Stimulated activated CD4-positive, alpha-beta T cell treated with anti-CD3 and anti-CD28 coated beads, Interleukin-2, amount 100 ng/mL, for 4 hours (primary cell): Measurements from ENCODE around the gene TBC1D22A.

Experiments used
- DNase-seq: peaks from one replicate; pipeline ENCODE4 v3.0.0-alpha.2; 2020; ENCODE audit warnings: low read depth

The TBC1D22A gene

DNA sequence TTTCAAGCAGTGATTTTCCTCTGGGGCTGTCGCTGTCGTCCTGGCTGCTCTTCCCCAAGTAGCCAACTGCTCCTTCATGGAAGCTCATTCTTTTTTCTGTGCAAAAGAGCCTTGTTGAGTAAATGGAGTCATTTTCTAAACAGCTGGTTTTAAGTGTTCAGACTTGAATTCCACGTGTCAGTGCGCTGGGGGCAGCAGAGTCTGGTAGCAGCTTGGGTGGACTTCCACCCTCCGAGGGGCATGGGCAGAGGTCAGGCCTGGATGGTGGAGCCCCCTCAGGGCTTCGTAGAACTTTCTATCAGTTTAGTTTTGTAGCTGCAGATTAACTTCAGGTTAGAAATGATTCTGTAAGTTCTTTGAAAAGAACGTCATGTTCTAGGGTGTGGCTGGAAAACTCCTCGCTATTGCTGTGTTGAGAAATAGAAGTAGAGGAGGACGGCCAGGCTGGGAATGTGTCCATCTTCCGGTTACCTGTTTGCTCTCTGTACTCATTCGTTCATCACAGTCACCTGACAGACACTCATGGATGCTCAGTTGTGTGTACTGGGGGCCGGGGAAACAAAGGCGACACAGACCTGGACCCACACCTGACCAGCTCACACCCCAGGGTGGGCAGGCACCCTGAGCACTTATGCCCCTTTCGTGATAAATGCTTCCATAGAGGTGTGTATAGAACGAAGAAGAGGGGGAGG, 270.7 kb downstream of the TBC1D22A start:
- DNase-seq: no peak

DNA sequence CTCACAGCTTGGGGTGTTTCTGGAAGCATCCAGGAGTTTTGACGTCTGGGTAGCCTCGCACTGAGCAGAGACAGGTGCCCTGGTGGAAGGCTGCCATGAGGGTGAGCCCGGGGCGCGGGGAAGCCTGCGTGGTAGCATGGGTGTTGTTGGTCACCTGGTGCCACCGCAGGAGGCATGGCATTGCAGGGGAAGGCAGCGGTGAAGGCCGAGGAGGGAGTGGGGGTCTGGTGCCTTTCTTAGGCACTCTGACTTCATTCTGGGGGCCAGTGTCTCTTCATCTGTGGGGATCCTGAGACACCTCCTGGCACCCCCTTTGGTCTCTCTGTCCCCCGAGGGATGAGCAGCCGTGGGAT, 271.2 kb downstream of the TBC1D22A start:
- no peak for DNase-seq

DNA sequence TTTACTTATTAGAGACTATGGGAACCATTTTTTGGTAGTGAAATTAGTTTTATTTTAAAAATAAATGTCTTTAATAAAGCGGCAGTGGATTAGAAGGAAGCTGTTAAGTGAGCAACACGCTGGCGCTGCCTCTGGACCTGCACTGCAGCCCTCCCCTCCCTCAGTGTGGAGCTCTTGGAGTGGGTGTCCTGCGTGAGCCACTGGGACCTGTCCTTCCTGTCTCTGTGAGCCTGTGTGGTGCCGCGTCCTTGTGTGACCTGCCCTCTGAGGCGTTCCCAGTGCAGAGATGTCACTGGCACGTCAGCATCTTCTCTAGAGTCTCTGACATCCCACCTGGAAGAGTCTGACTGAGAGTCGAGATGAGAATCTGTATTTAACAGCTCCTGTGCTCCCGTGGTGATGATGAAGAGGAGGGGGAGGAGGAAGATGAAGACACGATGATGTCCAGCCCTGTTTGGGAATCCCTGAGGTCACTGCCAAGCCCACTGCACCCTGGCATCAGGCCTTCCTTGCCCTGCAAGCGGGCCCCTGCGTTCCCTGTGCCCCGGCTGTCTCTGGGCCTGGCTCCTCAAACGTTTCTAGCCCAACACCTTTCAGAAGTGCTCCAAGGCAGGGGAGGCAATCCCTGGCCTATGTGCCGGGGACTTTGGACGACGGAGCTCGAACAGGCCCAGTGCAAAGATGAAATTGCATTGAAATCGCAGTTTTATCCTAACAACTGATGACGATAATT, 271.8 kb downstream of the TBC1D22A start:
- DNase-seq: no peak

DNA sequence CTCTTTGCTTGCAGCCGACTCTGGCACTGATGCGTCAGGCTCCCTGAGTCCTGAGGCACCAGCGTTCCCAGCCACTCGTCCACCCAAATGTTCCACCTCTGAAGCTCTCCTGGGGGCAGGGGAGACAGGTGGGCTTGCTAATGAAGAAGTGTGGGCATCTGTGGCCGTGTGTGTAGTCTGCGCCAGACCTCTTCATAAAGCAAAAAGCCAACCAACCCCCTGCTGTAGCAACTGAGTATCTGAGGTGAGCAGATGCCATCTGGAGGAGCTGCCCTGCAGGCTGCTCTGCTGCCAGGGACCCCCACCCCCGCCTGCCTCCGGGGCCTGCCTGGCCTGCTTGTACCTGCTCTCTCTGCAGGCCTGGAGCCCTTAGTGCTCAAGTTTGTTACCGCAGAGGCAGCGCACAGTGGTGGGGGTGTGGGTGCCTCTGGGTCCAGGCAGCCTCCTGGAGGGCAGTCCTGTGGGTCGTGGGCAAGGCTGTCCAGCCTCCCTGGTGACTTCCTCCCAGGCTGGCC, 272.5 kb downstream of the TBC1D22A start:
- DNase-seq: no peak

DNA sequence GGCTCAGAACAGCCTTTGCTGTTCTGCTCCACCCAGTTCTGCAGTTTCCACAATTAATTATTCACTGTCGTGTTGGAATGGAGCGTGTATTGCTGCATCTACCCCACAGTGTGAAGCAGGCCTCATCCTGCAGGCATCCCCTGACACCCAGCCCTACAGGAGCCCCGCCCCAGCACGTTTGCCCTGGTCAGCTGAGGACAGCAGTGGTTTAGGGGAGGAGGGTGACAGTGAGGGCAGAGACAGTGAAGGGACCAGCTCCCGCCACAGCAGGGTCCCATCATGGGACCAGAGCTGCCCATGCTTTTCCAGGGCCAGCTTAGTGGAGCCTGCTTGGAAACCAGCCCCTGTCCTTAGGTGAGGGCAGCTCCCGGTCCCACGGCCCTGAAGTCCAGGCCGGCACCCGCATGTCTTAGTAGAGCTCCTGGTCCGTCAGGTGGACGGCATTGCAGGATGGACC, 273.0 kb downstream of the TBC1D22A start:
- DNase-seq: no peak

DNA sequence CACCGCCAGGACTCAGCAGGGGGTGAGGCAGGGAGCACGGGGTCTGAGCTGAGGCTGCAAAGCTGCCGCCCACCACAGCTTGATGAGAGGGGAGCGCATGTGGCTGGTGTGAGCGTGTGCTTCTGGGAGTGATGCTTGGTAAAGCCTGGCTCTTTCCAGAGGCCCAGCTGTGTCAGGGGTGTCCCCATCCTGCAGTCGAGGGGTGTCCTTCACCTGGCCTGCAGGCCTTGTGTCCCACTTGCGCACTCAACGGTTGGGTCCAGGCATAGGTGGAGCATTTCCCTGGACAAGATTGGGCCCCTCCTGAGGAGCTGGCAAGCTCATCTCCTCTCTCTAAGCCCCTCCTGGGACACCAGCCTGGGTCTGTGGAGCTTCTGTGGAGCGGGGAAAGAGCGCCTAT, 273.9 kb downstream of the TBC1D22A start:
- DNase-seq: no peak

DNA sequence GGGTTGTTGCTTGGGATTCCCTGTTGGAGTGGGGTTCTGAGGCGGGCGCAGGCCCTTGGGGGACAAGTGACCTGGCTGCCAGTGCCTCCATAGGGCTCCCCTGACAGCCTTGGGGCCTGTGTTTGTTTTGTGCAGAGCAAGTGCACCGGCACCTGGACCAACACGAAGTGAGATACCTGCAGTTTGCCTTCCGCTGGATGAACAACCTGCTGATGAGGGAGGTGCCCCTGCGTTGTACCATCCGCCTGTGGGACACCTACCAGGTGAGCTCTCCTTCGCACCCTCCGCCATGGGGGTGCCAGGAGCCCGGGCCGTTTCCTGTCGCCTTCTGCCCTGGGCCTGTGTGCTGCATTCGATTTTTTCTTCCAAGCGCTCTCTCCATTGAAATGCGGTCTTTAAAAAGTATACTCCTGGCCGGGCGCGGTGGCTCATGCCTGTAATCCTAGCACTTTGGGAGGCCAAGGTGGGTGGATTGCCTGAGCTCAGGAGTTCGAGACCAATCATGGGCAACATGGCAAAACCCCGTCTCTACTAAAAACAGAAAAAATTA, 274.6 kb downstream of the TBC1D22A start:
- DNase-seq: no peak

DNA sequence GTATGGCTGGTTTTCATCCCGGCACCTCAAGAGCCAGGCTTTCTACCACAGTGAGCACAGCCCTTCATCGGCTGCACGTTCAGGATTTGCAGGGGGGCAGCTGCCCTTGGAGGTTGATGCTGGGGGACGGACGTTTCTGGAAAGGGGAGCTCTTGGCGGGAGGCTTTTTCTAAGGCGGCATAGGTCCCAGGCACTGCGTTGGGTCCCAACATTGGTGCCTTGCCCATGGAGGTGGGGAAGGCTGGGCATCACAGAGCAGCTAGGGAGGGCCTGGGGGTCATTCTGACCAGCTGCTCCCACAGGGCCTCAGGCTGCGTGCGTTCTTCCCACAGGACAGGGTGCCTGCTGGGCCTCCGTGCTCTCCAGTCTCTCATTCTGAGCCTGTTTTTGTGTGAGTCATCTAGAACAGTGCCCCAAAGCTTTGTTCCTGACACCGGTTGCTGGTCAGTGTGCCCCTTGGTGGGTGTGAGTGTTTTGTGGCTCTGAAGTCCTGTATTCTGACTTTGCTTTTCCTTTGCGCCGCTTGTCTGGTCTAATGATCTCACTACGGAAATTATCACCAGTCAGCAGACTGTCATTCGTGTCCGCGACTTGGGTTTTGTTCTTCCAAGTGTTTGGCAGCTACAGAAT, 275.9 kb downstream of the TBC1D22A start:
- no peak for DNase-seq

DNA sequence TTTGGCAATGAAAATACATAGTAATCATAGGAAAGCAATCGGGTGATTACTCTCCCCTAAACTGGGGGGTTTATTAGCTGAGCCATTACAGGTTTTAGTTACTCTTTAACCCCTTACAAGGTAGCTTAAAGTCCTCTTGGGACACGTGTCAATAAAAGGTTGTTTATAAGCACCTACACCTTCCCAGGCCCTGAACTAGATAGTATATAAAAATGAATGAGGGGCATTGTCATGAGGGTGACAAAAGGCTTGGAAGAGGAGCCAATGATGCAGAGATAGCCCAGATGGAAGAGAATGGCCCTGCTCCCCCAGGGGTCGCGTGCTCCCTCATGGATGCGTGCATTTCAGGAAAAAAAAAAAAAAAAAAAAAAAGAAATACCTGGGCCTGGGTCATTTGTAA, 276.9 kb downstream of the TBC1D22A start:
- DNase-seq: no peak

DNA sequence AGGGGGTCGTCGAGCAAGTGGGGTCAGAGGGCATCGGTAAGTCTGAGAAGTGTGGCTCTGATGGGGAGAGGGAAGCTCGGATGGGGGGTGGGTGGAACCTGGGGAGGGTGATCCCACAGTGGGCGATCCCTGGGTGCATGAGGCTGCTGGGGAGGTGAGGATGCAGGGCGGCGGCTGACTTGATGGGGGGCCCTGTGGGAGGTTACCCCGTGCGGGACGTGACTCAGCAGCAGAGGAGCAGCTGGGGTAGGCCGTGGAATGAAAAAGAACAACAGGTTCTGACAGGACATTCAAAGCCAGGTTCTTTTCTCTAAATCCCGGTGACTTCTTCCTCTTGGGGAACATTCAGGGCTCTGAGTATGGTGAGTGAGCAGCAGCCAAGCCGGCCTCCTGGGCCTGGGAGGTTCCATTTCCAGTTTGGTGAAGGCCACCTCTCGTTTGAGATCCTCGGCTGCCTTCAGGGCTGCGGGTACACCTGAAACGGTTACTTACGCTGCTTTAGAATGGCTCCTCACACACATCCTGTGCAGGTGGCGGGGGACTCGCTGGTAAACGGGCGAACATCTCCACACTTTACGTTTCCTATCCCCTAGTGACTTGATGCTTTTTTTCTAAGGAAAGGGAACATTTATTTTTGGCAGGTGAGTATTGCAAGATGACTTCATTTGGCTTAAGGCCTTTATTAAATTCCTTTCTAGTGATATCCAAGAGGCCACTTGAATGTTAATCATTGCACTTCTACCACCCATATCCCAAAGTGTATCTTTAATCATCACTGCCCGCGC, 278.2 kb downstream of the TBC1D22A start:
- DNase-seq: no peak

DNA sequence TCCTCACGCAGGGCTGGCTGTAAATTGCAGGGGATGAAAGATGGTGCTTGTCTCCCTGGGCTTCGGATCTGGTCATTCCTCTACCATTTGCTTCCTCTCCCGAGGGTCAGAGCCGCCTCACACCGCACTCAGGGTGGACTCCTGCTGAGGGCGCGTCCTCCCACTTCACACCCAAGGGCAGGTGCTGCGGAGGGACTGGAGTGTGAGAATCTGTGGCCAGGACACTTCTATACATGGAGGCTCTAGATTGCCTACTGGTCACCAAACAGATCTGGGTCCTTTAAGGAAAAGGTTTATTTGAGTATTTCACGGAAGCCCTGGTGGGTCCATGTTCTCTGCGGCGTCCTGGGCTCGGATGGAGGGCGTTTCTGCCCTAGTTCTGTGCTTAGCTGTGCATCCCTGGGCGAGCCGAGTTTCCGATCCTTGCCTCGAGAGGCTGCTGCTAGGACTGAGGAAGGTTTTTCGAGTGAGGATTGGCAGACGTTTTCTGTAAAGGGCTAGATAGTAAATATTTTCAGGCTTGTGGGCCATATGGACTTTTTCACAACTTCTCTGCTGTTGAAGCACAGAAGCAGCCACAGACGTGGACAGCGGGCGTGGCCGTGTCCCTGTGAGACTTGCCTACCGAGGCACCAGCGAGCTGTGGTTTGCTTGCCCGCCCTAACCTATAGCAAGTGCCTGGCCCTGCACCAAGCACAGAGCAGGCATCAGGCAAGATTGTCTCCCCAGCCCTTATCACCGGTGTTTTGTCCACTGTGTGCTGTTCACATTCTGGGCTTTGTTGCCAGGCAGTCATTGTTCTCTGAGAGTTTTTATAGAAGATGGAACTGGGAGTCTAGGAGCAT, 279.0 kb downstream of the TBC1D22A start:
- DNase-seq: no peak

DNA sequence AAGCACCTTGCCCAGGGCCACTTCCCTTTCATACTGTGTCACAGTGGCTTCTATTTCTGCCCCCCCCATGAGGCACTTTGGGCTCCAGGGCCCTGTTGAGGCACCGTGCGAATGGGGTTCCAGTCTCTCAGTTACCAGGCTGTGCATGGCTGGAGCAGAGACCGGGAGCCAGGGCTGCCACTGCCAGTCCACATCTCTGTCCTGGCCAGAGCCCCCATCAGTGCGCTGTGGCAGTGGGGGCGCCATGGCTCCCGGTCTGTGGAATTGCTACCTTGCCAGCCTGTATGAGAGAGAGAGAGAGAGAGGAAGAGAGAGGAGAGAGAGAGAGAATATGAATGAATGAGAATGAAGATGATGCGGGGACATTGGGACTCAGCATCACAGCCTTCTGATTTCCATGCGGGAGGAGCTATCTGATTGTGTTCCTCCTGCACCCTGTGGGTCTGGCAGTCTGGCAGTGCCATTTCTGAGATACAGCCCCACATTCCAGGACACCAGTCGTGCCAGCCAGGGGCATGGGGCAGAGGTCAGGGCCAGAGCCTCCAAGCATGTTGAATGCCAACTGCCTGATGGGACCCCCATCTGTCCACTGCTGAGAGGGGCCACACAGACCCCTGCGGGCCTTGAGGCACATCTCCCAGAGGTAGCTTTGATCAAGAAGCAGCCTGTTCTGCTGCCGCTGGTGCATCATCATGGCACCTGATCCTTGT, 279.8 kb downstream of the TBC1D22A start:
- DNase-seq: no peak

DNA sequence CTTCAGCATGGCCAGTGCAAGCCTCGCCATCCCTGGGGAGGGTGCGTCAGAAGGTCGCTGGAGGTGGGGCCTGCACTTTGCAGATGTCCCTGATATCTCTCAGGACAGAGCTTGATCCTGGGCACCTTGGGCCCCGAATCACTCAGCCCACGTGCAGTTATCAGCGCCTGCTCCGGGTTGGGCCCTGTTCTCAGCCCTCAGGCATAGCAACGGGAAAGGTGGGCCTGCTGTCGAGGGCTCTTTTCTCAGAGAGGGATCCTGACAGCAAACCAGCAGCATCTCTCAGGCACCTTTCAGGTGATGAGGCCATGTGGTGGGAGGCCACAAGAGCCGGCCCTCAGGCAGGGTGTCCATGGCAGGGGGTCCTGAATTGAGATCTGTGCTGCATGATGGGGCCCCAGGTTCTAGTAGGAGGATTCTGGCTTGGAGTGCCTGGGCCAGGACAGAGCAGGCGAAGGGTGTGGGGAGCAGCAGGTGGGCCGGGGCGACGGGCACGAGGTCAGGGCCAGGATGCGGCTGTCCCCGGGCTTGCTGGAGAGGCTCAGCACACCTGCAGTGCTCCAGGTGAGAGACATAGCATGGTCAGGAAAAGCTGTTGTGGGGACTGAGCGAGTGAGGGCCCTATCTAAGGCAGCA, 280.5 kb downstream of the TBC1D22A start:
- DNase-seq: no peak

DNA sequence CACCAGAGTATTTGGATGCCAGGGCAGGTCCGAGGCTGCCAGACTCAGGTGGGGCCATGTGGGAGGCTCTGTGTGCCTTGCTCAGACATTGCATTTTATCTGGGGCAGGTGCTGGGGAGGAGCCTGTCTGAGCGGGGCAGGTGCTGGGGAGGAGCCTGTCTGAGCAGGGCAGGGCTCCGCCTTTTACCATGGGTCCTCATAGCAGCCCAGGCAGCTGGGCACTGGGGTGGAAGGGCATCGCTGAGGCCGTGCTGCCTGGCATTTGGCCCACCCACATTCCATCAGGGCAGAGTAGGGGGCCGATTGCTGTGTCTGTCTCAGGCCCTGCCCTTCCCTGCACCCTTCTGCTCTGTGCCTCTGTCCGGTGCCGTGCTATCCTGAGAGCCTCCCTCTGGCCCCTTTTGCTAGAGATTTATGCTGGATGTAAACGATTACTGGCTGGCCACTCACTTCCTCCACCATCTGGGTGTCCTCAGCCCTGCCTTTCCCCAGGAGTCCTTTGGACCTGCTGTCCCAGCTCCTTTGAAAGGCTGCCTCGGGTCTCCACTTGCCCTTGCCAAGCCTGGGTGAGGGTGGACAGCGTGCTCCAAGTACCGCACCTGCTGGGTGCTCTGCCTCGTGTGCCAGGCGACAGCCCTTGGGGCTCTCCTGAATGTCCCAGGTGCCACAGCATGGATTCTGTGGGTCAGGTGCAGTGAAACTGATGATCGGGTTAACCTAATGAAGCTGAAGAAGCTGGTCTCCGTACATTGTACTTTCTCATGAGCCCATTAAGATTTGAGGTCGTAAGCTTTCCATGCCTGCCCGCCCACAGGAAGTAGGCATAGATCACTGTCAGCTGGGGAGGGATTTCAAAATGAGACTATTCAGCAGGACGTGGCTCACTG, 281.6 kb downstream of the TBC1D22A start:
- no peak for DNase-seq

DNA sequence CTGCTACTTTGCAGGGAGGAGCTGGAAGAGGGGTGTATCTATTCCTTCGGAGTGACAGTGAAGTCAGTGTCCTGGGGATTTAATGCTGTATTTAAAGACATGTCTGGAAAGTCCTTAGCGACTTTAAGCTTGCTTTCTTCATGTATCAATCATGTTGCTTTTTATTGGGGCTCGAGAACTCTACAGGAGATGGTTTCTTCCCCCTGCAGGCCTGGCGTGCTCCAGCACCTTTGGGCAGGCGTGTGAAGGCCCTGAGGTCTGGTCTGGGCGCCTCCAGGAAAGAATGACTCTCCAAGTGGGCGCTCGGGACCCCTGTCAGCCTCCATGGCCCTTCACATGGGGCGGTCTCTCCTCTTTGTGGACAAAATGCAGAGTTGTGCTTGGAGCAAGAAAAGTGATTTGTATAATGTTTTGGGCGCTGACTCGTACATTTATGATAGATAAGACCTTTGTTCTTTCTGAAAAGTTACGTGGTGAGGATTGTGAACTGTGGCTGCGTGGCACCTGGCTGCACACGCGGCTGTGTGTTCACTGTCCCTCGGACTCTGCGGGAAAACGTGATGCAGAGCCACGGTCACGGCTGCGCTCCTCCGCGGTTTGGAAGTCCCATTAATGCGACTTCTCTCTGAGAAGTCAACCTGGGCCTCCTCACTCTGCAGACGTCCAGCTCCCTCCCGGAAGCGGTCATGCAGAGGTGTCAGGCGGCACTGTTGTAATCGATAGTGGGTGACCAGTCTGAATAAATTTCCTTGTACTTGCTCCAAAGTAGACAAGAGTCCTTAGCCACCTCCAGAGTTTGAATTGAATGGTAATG, 282.5 kb downstream of the TBC1D22A start:
- no peak for DNase-seq

DNA sequence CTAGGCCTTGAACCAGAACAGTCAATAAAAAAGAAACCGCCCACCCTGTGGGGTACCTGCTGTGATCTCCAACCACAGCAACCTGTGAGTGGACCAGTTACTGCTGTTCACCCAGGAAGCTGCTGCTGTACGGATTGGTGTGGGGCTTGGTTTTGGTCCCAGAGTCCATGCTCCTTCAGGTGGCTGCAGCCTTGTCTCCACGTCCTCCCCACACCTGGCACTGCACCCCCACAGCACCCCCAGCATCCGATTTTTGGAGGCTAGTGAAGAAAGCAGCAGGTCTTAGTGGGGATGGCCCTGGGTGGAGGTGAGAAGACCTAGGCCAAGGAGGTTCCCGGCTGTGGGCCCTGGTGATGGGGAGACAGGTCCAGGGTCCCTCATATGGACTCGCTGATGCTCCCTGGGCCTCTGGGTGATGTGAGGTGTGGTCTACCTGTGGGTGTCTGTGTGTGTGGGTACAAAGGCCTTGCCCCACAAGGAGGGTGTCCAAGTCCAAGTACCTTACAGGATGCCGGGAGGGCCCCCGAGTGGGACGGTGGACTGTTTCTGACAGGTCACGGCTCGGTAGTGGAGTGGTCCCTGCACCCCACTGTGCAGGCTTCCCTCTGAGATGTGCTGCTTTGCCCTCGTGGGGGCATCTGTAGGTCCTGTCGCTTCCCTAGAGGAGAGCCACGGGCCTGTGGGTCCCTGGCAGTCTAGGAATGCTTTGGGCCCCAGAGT, 283.4 kb downstream of the TBC1D22A start:
- no peak for DNase-seq

DNA sequence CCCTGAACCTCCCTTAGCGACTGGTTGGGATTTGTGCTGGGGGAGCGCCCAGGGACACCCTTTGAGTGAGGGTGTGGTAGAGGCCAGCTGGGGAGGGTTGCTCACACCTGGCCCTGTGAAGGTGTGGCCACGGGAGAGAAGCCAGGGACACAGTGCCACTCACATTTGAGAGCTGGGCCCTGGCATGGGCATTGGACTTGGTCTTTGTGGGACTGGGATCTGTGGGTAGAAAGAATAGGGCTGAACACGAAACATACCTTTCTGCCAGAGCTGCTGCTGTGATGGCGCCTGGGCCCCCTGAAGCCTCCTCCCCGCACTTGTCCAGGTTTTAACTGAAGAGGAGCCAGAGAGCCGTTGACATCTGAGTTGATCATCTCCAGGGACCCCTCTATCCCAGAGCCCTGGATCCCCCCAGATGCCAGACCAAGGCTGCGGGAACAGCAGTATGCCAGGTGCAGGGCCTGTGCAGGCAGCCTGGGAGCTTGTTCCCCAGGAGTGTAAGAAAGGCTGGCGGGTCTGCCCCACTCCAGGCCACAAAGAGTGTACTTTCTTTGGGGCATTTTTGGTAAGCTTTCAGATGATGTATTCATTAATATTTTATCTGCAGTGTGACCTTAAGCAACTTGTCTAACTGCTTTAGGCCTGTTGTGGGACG, 284.1 kb downstream of the TBC1D22A start:
- DNase-seq: no peak
